ENCODE measurements around the gene ITIH3. TPM values are rescaled to one million over a fixed set of nuclear protein-coding genes. Genes with fewer than 3 reads are reported as not detected.

The ITIH3 gene
- total RNA-seq, 1 donor from 2014 or later, result 0.16 TPM

DNA sequence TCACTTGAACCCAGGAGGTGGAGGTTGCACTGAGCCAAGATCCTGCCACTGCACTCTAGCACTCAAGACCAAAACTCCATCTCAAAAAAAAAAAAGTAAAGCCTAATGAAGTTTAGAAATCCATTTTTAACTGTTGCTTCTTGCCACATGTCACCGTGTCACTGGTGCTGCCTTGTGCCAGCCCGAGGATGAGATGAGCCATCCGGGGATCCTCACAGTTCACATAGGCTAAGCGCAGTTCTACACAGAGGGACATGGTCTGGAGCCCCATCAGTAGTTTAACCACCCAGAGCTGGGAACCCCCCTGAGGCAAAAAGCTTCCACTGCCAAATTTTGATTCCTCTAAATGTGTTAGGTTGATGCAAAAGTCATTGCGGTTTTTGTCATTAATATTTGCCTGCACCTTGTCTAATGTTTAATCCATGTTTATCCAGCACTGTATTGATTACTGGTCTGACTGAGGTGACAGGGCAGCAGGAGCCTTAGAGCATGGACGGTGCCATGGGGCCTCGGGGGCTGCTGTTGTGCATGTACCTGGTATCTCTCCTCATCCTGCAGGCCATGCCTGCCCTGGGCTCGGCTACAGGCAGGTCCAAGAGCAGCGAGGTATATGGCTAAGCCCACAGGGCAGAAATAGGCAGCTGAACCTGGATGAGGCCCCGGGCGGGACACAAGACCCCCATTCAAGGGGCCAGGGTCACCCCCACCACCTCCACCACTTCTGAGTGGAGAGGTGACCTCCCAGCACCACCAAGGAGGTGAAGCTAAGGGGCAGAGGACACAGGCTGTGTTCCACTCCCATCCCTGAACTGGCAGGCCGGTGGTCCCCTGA lies 17.3 kb upstream of the ITIH3 start, which contains the start of gene ITIH1:
ITIH1 (plus strand) TSS at position 473 of the 832 bp plus-strand sequence; CDS start at position 490, 17 bp downstream.
- Histone ChIP-seq H4K20me1 (ENCODE audit: insufficient read depth, low read length) (no peaks in the 10 kb centered on the region), H3K4me1 (ENCODE audit: insufficient read depth, low read length) (no peaks in the 10 kb centered on the region), H3K4me2 (ENCODE audit: low read length) (no peak within 1 kb of the TSS), H3K79me2 (ENCODE audit: insufficient read depth, low read length) (no peaks in the 10 kb centered on the region), H2AFZ (ENCODE audit: low read depth, low read length) (no peak within 1 kb of the TSS), H3K27ac (ENCODE audit: low read depth, low read length) (no peak within 1 kb of the TSS), H3K9ac (ENCODE audit: low read length) (no peak within 1 kb of the TSS), H3K27me3 (ENCODE audit: insufficient read depth, low read length) (peaks cover 8% of the 10 kb centered on the region), H3K9me3 (ENCODE audit: insufficient read depth, low read depth, low read length) (no peaks in the 10 kb centered on the region), H3K36me3 (ENCODE audit: insufficient read depth, low read length) (no peaks in the 10 kb centered on the region), H3K4me3 (ENCODE audit: insufficient read depth, low read depth, low read length) (no peak within 1 kb of the TSS)
- no peak within 1 kb of the TSS for H3K4me3 Mint-ChIP-seq (ENCODE audit: unreplicated experiment)
- DNase-seq (ENCODE audit: low read depth) (no peak), FAIRE-seq (no peak)
- H3K4me1 Mint-ChIP-seq (ENCODE audit: low read depth, unreplicated experiment), result no peaks in the 10 kb centered on the region
- no peaks in the 10 kb centered on the region for H3K36me3 Mint-ChIP-seq (ENCODE audit: low read depth, unreplicated experiment)
- peaks cover 46% of the 10 kb centered on the region for H3K27me3 Mint-ChIP-seq (ENCODE audit: low read depth, unreplicated experiment)
- H3K9me3 Mint-ChIP-seq (ENCODE audit: unreplicated experiment), result no peaks in the 10 kb centered on the region
- H3K27ac Mint-ChIP-seq (ENCODE audit: unreplicated experiment), result no peak within 1 kb of the TSS
- TF ChIP-seq EZH2 (IDR thresholded peaks at IDR 0.05; ENCODE audit: insufficient read depth, low read length), result no peak
- TF ChIP-seq, protein P1, sequence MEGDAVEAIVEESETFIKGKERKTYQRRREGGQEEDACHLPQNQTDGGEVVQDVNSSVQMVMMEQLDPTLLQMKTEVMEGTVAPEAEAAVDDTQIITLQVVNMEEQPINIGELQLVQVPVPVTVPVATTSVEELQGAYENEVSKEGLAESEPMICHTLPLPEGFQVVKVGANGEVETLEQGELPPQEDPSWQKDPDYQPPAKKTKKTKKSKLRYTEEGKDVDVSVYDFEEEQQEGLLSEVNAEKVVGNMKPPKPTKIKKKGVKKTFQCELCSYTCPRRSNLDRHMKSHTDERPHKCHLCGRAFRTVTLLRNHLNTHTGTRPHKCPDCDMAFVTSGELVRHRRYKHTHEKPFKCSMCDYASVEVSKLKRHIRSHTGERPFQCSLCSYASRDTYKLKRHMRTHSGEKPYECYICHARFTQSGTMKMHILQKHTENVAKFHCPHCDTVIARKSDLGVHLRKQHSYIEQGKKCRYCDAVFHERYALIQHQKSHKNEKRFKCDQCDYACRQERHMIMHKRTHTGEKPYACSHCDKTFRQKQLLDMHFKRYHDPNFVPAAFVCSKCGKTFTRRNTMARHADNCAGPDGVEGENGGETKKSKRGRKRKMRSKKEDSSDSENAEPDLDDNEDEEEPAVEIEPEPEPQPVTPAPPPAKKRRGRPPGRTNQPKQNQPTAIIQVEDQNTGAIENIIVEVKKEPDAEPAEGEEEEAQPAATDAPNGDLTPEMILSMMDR (IDR thresholded peaks at IDR 0.05; ENCODE audit: insufficient read depth, low read depth, low read length), result no peak

DNA sequence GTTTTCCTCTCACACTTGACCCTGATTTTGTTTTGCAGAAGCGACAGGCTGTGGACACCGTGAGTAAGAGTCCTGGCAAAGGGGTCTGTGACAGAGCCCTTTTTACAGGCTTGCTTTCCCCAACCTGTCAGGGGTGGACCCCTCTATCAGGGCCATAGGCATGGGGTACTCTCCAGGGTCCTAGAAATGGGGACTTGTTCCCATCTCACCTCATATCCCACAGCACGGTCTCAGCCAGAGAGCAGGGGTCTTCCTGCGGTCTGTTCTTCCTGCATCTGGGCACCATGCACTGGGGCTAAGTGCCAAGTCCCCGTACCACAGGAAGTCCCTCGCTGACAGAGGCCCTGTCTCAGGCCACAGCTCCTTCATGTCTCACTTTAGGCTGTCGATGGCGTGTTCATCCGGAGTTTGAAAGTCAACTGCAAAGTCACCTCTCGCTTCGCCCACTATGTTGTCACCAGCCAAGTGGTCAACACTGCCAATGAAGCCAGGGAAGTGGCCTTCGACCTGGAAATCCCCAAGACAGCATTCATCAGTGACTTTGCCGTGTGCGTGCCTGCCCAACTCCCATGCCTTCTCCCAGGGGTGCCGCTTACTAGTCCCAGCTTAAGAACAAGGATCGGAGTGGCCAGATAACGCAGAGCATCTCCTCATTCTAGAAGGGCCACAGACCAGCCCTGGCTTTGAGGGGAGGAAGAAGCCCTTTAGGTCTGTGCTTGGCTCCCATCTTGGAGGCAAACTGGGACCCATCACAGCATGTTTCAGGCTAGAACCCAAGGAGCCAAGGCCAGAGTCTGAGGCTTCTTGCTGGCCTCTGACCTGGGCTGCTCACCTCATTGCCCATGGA lies 16.4 kb upstream of the ITIH3 start:
- no peak overlapping the region for H3K4me2 ChIP-seq (ENCODE audit: low read length)
- Mint-ChIP-seq H3K4me3 (ENCODE audit: unreplicated experiment) (no peak overlapping the region), H3K4me1 (ENCODE audit: low read depth, unreplicated experiment) (no peaks in the 10 kb centered on the region), H3K27ac (ENCODE audit: unreplicated experiment) (no peak overlapping the region), H3K27me3 (ENCODE audit: low read depth, unreplicated experiment) (peaks cover 54% of the 10 kb centered on the region), H3K9me3 (ENCODE audit: unreplicated experiment) (no peaks in the 10 kb centered on the region), H3K36me3 (ENCODE audit: low read depth, unreplicated experiment) (no peaks in the 10 kb centered on the region)
- FAIRE-seq (no peak), DNase-seq (ENCODE audit: low read depth) (no peak)
- no peaks in the 10 kb centered on the region for H3K9me3 ChIP-seq (ENCODE audit: insufficient read depth, low read depth, low read length)
- H3K4me3 ChIP-seq (ENCODE audit: insufficient read depth, low read depth, low read length), result no peak overlapping the region
- no peak overlapping the region for H3K9ac ChIP-seq (ENCODE audit: low read length)
- no peaks in the 10 kb centered on the region for H3K36me3 ChIP-seq (ENCODE audit: insufficient read depth, low read length)
- TF ChIP-seq, protein P1 (IDR thresholded peaks at IDR 0.05; ENCODE audit: insufficient read depth, low read depth, low read length), result no peak
- no peak for TF ChIP-seq EZH2 (IDR thresholded peaks at IDR 0.05; ENCODE audit: insufficient read depth, low read length)
- no peaks in the 10 kb centered on the region for H3K4me1 ChIP-seq (ENCODE audit: insufficient read depth, low read length)
- H3K27me3 ChIP-seq (ENCODE audit: insufficient read depth, low read length), result peaks cover 11% of the 10 kb centered on the region
- H4K20me1 ChIP-seq (ENCODE audit: insufficient read depth, low read length), result no peaks in the 10 kb centered on the region
- no peak overlapping the region for H2AFZ ChIP-seq (ENCODE audit: low read depth, low read length)
- no peaks in the 10 kb centered on the region for H3K79me2 ChIP-seq (ENCODE audit: insufficient read depth, low read length)
- no peak overlapping the region for H3K27ac ChIP-seq (ENCODE audit: low read depth, low read length)
